ENCODE data around the gene KIAA1614. TPM values are rescaled to one million over a fixed set of nuclear protein-coding genes. Genes with fewer than 3 reads are reported as not detected.
A peak's percentile ranks its signal among the peaks of the same experiment; 100 is the strongest.

Gene KIAA1614
- total and polyA plus RNA-seq, 10 of the 15 experiments (the other 5 are each of a cell fraction or from before 2014, with no cell fraction given) = 0.03 to 1.0 (median 0.26) TPM; not detected in 1

DNA sequence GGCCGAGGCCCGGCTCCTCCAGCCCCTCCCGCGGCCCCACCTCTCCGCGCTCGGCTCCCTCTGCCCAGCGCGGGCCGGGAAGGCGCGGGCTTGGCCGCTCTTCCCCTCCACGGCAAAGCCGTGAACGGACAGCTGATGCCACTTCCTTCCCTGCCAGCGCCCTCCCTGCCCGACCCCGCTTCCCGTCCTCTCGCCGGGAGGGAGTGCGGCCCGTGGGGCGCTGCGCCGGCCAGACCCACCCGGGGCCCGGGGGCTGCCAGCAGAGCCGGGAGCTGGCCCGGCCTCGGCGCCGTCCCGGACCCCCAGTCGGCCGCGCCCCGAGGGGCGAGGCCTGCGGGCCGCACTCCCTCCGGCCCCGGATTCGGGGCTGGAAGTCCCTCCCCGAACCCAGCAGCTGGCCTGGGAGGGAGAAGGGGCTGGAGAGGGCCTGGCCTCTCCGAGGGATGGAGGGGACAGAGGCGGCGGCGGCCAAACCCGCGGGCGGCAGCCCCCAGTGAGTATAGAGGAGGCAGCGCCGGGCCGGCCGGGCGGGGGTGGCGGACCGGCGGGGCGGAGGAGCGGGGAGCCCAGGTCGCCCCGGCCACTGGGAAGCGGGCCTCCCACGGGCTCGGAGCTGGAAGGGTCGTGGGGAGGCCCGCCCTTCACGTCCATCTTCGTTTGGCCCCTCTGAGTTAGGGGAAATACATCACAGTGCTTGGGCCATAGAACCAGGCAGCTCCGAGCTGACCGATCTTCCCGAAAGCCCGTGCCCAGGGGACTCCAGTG, at the start of gene KIAA1614 (continued):
- TF ChIP-seq CBX3 (IDR thresholded peaks at IDR 0.05; ENCODE audit: borderline replicate concordance, low read depth) (no peak), NFIC (IDR thresholded peaks at IDR 0.05; ENCODE audit: low read depth, low read length) (no peak), SMAD1 (IDR thresholded peaks at IDR 0.05; ENCODE audit: low read depth, partially characterized antibody) (no peak), MTA2 (IDR thresholded peaks at IDR 0.05; ENCODE audit: low read depth) (no peak), PML (IDR thresholded peaks at IDR 0.05; ENCODE audit: low read length) (no peak), YY1 (IDR thresholded peaks at IDR 0.05; ENCODE audit: low read depth, low read length) (no peak), DPF2 (IDR thresholded peaks at IDR 0.05) (peak; percentile 53), NRF1 (conservative IDR thresholded peaks at IDR 0.05; ENCODE audit: low read depth, low read length) (no peak), HDAC6 (IDR thresholded peaks at IDR 0.05; ENCODE audit: unreplicated experiment) (no peak), POLR2AphosphoS2 (IDR thresholded peaks at IDR 0.05; ENCODE audit: low read depth, low read length) (no peak), MEF2B (IDR thresholded peaks at IDR 0.05; ENCODE audit: partially characterized antibody, poor library complexity, severe bottlenecking) (no peak), NR2C1 (IDR thresholded peaks at IDR 0.05) (no peak), MXI1 (IDR thresholded peaks at IDR 0.05; ENCODE audit: low read depth, low read length) (no peak), TCF3 (IDR thresholded peaks at IDR 0.05; ENCODE audit: borderline replicate concordance, insufficient read depth, low read depth, low read length) (no peak), SRF (IDR thresholded peaks at IDR 0.05; ENCODE audit: low read depth in 2 of 2, low read length in 2 of 2) (no peak), NR2F1 (conservative IDR thresholded peaks at IDR 0.05) (0 out of 2 replicates have a peak, but pooled peaks have one; percentile 3), ETV6 (conservative IDR thresholded peaks at IDR 0.05 in 1 of 2, IDR thresholded peaks at IDR 0.05 in 1 of 2; ENCODE audit: borderline replicate concordance in 1 of 2, low read depth in 1 of 2) (no peak), BMI1 (IDR thresholded peaks at IDR 0.05; ENCODE audit: borderline replicate concordance) (no peak), ZNF217 (IDR thresholded peaks at IDR 0.05) (no peak), SUZ12 (IDR thresholded peaks at IDR 0.05; ENCODE audit: unreplicated experiment) (peak; percentile 23), YBX1 (IDR thresholded peaks at IDR 0.05) (no peak), IKZF1 (conservative IDR thresholded peaks at IDR 0.05) (peak; percentile 57), EZH2 (IDR thresholded peaks at IDR 0.05; ENCODE audit: borderline replicate concordance, control insufficient read depth, low read depth, low read length) (no peak), GATAD2B (conservative IDR thresholded peaks at IDR 0.05; ENCODE audit: low read depth) (peak; percentile 62; the same call in 1 of the 2 replicates), FOXM1 (IDR thresholded peaks at IDR 0.05; ENCODE audit: low read depth, low read length) (no peak), KDM1A (IDR thresholded peaks at IDR 0.05; ENCODE audit: borderline replicate concordance) (no peak)
- TF ChIP-seq, protein P1, sequence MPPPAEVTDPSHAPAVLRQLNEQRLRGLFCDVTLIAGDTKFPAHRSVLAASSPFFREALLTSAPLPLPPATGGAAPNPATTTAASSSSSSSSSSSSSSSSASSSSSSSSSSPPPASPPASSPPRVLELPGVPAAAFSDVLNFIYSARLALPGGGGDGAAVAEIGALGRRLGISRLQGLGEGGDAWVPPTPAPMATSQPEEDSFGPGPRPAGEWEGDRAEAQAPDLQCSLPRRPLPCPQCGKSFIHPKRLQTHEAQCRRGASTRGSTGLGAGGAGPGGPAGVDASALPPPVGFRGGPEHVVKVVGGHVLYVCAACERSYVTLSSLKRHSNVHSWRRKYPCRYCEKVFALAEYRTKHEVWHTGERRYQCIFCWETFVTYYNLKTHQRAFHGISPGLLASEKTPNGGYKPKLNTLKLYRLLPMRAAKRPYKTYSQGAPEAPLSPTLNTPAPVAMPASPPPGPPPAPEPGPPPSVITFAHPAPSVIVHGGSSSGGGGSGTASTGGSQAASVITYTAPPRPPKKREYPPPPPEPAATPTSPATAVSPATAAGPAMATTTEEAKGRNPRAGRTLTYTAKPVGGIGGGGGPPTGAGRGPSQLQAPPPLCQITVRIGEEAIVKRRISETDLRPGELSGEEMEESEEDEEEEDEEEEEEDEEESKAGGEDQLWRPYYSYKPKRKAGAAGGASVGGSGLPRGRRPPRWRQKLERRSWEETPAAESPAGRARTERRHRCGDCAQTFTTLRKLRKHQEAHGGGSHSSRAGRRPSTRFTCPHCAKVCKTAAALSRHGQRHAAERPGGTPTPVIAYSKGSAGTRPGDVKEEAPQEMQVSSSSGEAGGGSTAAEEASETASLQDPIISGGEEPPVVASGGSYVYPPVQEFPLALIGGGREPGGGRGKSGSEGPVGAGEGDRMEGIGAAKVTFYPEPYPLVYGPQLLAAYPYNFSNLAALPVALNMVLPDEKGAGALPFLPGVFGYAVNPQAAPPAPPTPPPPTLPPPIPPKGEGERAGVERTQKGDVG (CRISPR knock-in tag; IDR thresholded peaks at IDR 0.05) = no peak
- TF ChIP-seq, protein P2, sequence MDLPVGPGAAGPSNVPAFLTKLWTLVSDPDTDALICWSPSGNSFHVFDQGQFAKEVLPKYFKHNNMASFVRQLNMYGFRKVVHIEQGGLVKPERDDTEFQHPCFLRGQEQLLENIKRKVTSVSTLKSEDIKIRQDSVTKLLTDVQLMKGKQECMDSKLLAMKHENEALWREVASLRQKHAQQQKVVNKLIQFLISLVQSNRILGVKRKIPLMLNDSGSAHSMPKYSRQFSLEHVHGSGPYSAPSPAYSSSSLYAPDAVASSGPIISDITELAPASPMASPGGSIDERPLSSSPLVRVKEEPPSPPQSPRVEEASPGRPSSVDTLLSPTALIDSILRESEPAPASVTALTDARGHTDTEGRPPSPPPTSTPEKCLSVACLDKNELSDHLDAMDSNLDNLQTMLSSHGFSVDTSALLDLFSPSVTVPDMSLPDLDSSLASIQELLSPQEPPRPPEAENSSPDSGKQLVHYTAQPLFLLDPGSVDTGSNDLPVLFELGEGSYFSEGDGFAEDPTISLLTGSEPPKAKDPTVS (IDR thresholded peaks at IDR 0.05; ENCODE audit: low read depth, low read length) = no peak

All from GM12878 (cell line).